Heart left ventricle (tissue), 13 donors: ENCODE data around the gene OBP2A.

Experiments used
- POLR2A ChIP-seq, 2 donors: fragments of 450-650 bp; IDR thresholded peaks; one replicate each; pipeline ENCODE4 v1.6.1; 2017; ENCODE audit warnings: antibody characterized with exemption in 2 of 2, mild to moderate bottlenecking in 2 of 2, moderate library complexity in 2 of 2
- TF ChIP-seq, protein P1 (sequence below), 12 donors: fragments of 200-600 bp; sonication (generic) in 4 of 12; IDR thresholded peaks; one replicate each; pipeline versions ENCODE4 v1.5.0 to v1.8.0; 2018 to 2022; ENCODE audit warnings: antibody characterized with exemption in 12 of 12, mild to moderate bottlenecking in 5 of 12
- donor health status: ischemic (EF 13 %, LVEDD 7.1; RV severe dilation, severe dysfunction).
- donor health status: DM: no; HTN: yes; CAD: no.
- donor health status: DM: no; HTN: no; CAD: no.
- donor health status: ischemic (EF 25% LVEDD 6.9; RV normal size, moderate dysfunction).
- donor health status: ischemic (EF 25% LVEDD 5.7; RV mildly dilated, moderate dysfunction).
- donor health status: ischemic (EF 35%, LVEDD 5.7; RV mildly dilated, moderate dysfunction).
- donor health status: nonischemic (EF 11% LVEDD 7.7; RV severe dilation, severe dysfunction).
- donor health status: DM: yes; HTN: yes; CAD: no.
- donor health status: PGD.
- donor health status: ischemic (EF 29% LVEDD 5.4; RV normal size, mild dysfunction).
- donor health status: nonischemic (EF 23%, LVEDD 6.1; RV moderate dilation, normal function).

- TF ChIP-seq, protein P1, sequence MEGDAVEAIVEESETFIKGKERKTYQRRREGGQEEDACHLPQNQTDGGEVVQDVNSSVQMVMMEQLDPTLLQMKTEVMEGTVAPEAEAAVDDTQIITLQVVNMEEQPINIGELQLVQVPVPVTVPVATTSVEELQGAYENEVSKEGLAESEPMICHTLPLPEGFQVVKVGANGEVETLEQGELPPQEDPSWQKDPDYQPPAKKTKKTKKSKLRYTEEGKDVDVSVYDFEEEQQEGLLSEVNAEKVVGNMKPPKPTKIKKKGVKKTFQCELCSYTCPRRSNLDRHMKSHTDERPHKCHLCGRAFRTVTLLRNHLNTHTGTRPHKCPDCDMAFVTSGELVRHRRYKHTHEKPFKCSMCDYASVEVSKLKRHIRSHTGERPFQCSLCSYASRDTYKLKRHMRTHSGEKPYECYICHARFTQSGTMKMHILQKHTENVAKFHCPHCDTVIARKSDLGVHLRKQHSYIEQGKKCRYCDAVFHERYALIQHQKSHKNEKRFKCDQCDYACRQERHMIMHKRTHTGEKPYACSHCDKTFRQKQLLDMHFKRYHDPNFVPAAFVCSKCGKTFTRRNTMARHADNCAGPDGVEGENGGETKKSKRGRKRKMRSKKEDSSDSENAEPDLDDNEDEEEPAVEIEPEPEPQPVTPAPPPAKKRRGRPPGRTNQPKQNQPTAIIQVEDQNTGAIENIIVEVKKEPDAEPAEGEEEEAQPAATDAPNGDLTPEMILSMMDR (IDR thresholded peaks at IDR 0.05), result no peak
- TF ChIP-seq POLR2A (IDR thresholded peaks at IDR 0.05), result no peak
Observed at GRCh38 chr9:135505406-135506187, 40.3 kb upstream of the OBP2A start.
